ENCODE measurements around the gene SZRD1. TPM values are rescaled to one million over a fixed set of nuclear protein-coding genes. Genes with fewer than 3 reads are reported as not detected.

SZRD1 gene
- total and polyA plus RNA-seq, 5 experiments from 2014 or later: 47.5 to 93.6 (median 50.1) TPM

GRCh38 chr1:16436946-16437474 is 70.0 kb downstream of the SZRD1 start, which contains the start of gene SPATA21:
Gene SPATA21 (minus strand): TSS chr1:16437424. CDS start chr1:16431371, 6,053 bp downstream.
- Mint-ChIP-seq H3K4me3 (no peak within 1 kb of the TSS), H3K9me3 (no peaks in the 10 kb centered on the region), H3K27me3 (peaks cover 0 to 2% (median 0%) of the 10 kb centered on the region in 5 donors), H3K4me1 (peaks cover 9 to 19% (median 14%) of the 10 kb centered on the region in 4 donors), H3K36me3 (peaks cover 0 to 3% (median 0%) of the 10 kb centered on the region in 3 donors), H3K27ac (peak within 1 kb of the TSS in 4 of 10 donors; percentile 22 to 44 (median 37))
- no peak for ATAC-seq
- no peak for DNase-seq
- POLR2A ChIA-PET: interaction anchor here (1.1 kb wide), 1 partner anchor 17 kb away, joined by 3 read pairs; no protein-coding TSS in a partner anchor

GRCh38 chr1:16438516-16438915 is 71.5 kb downstream of the SZRD1 start:
- no peak for ATAC-seq
- no peak for DNase-seq
- Mint-ChIP-seq H3K27ac (peak overlapping the region in 2 of 10 donors; percentile 9 to 34), H3K4me1 (peaks cover 10 to 32% (median 25%) of the 10 kb centered on the region in 4 donors), H3K36me3 (peaks cover 0 to 8% (median 0%) of the 10 kb centered on the region in 3 donors), H3K27me3 (peaks cover 0 to 2% (median 0%) of the 10 kb centered on the region in 5 donors), H3K4me3 (peak overlapping the region in 1 of 10 donors; percentile 46), H3K9me3 (no peaks in the 10 kb centered on the region)
- POLR2A ChIA-PET: no interaction called here

- no peaks in the 10 kb centered on the region for H3K9me3 Mint-ChIP-seq
- H3K4me1 Mint-ChIP-seq: peaks cover 10 to 36% (median 26%) of the 10 kb centered on the region in 4 donors
- ATAC-seq (no peak), DNase-seq (no peak)
- H3K27ac Mint-ChIP-seq: peak overlapping the region in 3 of 10 donors; percentile 11 to 51 (median 34)
- H3K36me3 Mint-ChIP-seq: peaks cover 0 to 12% (median 0%) of the 10 kb centered on the region in 3 donors
- peak overlapping the region in 6 of 10 donors; percentile 37 to 65 (median 50) for H3K4me3 Mint-ChIP-seq
- POLR2A ChIA-PET: interaction anchor here (0.7 kb wide), 1 partner anchor 54 kb away, joined by 5 read pairs; no protein-coding TSS in a partner anchor
- H3K27me3 Mint-ChIP-seq: peaks cover 0 to under 1% (median 0%) of the 10 kb centered on the region in 5 donors
These were observed 71.9 kb downstream of the SZRD1 start for GRCh38 chr1:16438924-16439323.

- no peaks in the 10 kb centered on the region for H3K9me3 Mint-ChIP-seq
- ATAC-seq (peak; percentile 4 to 16), DNase-seq (no peak)
- peaks cover 14 to 44% (median 31%) of the 10 kb centered on the region in 4 donors for H3K4me1 Mint-ChIP-seq
- peak overlapping the region; percentile 92 to 99 (median 95) for H3K4me3 Mint-ChIP-seq
- POLR2A ChIA-PET: interaction anchor here (1.0 to 3.0 kb wide), 13 partner anchors 15 to 474 kb away, joined by 3 to 18 read pairs (median 8); partner anchors contain the start of genes FBXO42, RNU1-1 and SZRD1
- no peaks in the 10 kb centered on the region for H3K27me3 Mint-ChIP-seq
- H3K27ac Mint-ChIP-seq: peak overlapping the region; percentile 90 to 98 (median 96)
- H3K36me3 Mint-ChIP-seq: peaks cover 0 to 24% (median 0%) of the 10 kb centered on the region in 3 donors
These were observed 73.1 kb downstream of the SZRD1 start for GRCh38 chr1:16440131-16440469.

- Mint-ChIP-seq H3K9me3 (no peaks in the 10 kb centered on the region), H3K4me1 (peaks cover 14 to 47% (median 31%) of the 10 kb centered on the region in 4 donors), H3K4me3 (peak within 1 kb of the TSS; percentile 92 to 99 (median 95)), H3K27me3 (no peaks in the 10 kb centered on the region), H3K27ac (peak within 1 kb of the TSS; percentile 90 to 98 (median 96)), H3K36me3 (peaks cover 0 to 29% (median 0%) of the 10 kb centered on the region in 3 donors)
- POLR2A ChIA-PET: interaction anchor here (0.7 to 3.0 kb wide), 16 partner anchors 8 to 474 kb away, joined by 3 to 18 read pairs (median 4); partner anchors contain the start of genes FBXO42, RNU1-1 and SZRD1
- peak; percentile 82 to 94 (median 91) for DNase-seq
- peak; percentile 84 to 90 for ATAC-seq
These were observed 73.6 kb downstream of the SZRD1 start, which contains the start of gene NECAP2 for GRCh38 chr1:16440470-16441281. Gene NECAP2 (plus strand): TSS chr1:16440724. CDS start chr1:16440762, 38 bp downstream.

- H3K36me3 Mint-ChIP-seq: peaks cover 0 to 35% (median 0%) of the 10 kb centered on the region in 3 donors
- peaks cover 14 to 47% (median 33%) of the 10 kb centered on the region in 4 donors for H3K4me1 Mint-ChIP-seq
- no peaks in the 10 kb centered on the region for H3K9me3 Mint-ChIP-seq
- peak overlapping the region; percentile 90 to 98 (median 96) for H3K27ac Mint-ChIP-seq
- POLR2A ChIA-PET: interaction anchor here (0.7 to 3.0 kb wide), 16 partner anchors 8 to 473 kb away, joined by 3 to 18 read pairs (median 4); partner anchors contain the start of genes FBXO42, RNU1-1 and SZRD1
- ATAC-seq: peak; percentile 38 to 52
- H3K4me3 Mint-ChIP-seq: peak overlapping the region; percentile 92 to 99 (median 95)
- DNase-seq: no peak
- H3K27me3 Mint-ChIP-seq: no peaks in the 10 kb centered on the region
These were observed 74.2 kb downstream of the SZRD1 start for GRCh38 chr1:16441282-16441665.

- H3K27ac Mint-ChIP-seq: peak overlapping the region; percentile 80 to 97 (median 90)
- H3K36me3 Mint-ChIP-seq: peaks cover 0 to 43% (median 0%) of the 10 kb centered on the region in 3 donors
- H3K4me3 Mint-ChIP-seq: peak overlapping the region; percentile 74 to 99 (median 94)
- H3K4me1 Mint-ChIP-seq: peaks cover 15 to 48% (median 34%) of the 10 kb centered on the region in 4 donors
- DNase-seq (no peak), ATAC-seq (no peak)
- H3K27me3 Mint-ChIP-seq: no peaks in the 10 kb centered on the region
- H3K9me3 Mint-ChIP-seq: no peaks in the 10 kb centered on the region
- POLR2A ChIA-PET: interaction anchor here (0.6 to 3.0 kb wide), 7 partner anchors 28 to 650 kb away, joined by 3 to 15 read pairs (median 3); no protein-coding TSS in a partner anchor
These were observed 75.2 kb downstream of the SZRD1 start for GRCh38 chr1:16442265-16442664.

- Mint-ChIP-seq H3K27ac (peak overlapping the region in 9 of 10 donors; percentile 35 to 90 (median 82)), H3K9me3 (no peaks in the 10 kb centered on the region), H3K4me1 (peaks cover 16 to 49% (median 41%) of the 10 kb centered on the region in 4 donors), H3K4me3 (peak overlapping the region; percentile 51 to 98 (median 93)), H3K27me3 (no peaks in the 10 kb centered on the region), H3K36me3 (peaks cover 0 to 49% (median 0%) of the 10 kb centered on the region in 3 donors)
- DNase-seq: no peak
- ATAC-seq: no peak
- POLR2A ChIA-PET: interaction anchor here (1.1 kb wide), 1 partner anchor 462 kb away, joined by 3 read pairs; no protein-coding TSS in a partner anchor
These were observed 75.9 kb downstream of the SZRD1 start for GRCh38 chr1:16442941-16443340.

GRCh38 chr1:16443975-16444770 is 77.1 kb downstream of the SZRD1 start:
- peaks cover 0 to 62% (median 2%) of the 10 kb centered on the region in 3 donors for H3K36me3 Mint-ChIP-seq

GRCh38 chr1:16445052-16445451 is 78.0 kb downstream of the SZRD1 start:
- peak overlapping the region in 1 of 10 donors; percentile 65 for H3K27ac Mint-ChIP-seq
- peaks cover 0 to 70% (median 10%) of the 10 kb centered on the region in 3 donors for H3K36me3 Mint-ChIP-seq
- no peaks in the 10 kb centered on the region for H3K27me3 Mint-ChIP-seq
- H3K4me1 Mint-ChIP-seq: peaks cover 22 to 63% (median 58%) of the 10 kb centered on the region in 4 donors
- POLR2A ChIA-PET: no interaction called here
- no peak for DNase-seq
- ATAC-seq: no peak
- no peak overlapping the region for H3K4me3 Mint-ChIP-seq
- no peaks in the 10 kb centered on the region for H3K9me3 Mint-ChIP-seq

More at GRCh38 chr1:16443975-16444770, 77.1 kb downstream of the SZRD1 start:
- POLR2A ChIA-PET: interaction anchor here (0.6 kb wide), 1 partner anchor 447 kb away, joined by 5 read pairs; no protein-coding TSS in a partner anchor
- Mint-ChIP-seq H3K27ac (peak overlapping the region in 7 of 10 donors; percentile 24 to 88 (median 72)), H3K9me3 (no peaks in the 10 kb centered on the region), H3K4me3 (peak overlapping the region in 3 of 10 donors; percentile 39 to 56 (median 48)), H3K27me3 (no peaks in the 10 kb centered on the region), H3K4me1 (peaks cover 19 to 59% (median 53%) of the 10 kb centered on the region in 4 donors)
- ATAC-seq (no peak), DNase-seq (no peak)

GRCh38 chr1:16446116-16446515 is 79.1 kb downstream of the SZRD1 start:
- peaks cover 18 to 65% (median 52%) of the 10 kb centered on the region in 4 donors for H3K4me1 Mint-ChIP-seq
- H3K27me3 Mint-ChIP-seq: no peaks in the 10 kb centered on the region
- H3K27ac Mint-ChIP-seq: peak overlapping the region in 1 of 10 donors; percentile 9
- H3K4me3 Mint-ChIP-seq: no peak overlapping the region
- POLR2A ChIA-PET: interaction anchor here (0.5 kb wide), 1 partner anchor 12 kb away, joined by 3 read pairs; no protein-coding TSS in a partner anchor
- H3K9me3 Mint-ChIP-seq: no peaks in the 10 kb centered on the region
- DNase-seq: no peak
- peaks cover 0 to 80% (median 10%) of the 10 kb centered on the region in 3 donors for H3K36me3 Mint-ChIP-seq
- no peak for ATAC-seq
